Sigmoid colon (tissue), 4 donors: Measurements from ENCODE around the gene EIPR1.

ENCODE experiments used
- POLR2AphosphoS5 ChIP-seq, 4 donors: sonication (generic); formaldehyde crosslinking; IDR thresholded peaks; one replicate each; pipeline ENCODE4 v1.6.1; 2017; ENCODE audit warnings: antibody characterized with exemption in 4 of 4
- TF ChIP-seq, protein P1 (sequence below), 4 experiments: fragments of 450-650 bp in 3 of 4; fragments of 200-600 bp in 1 of 4; IDR thresholded peaks; one replicate each; pipeline ENCODE4 v1.5.1; 2016 to 2019; ENCODE audit warnings: antibody characterized with exemption in 4 of 4, mild to moderate bottlenecking in 3 of 4, moderate library complexity in 2 of 4

DNA sequence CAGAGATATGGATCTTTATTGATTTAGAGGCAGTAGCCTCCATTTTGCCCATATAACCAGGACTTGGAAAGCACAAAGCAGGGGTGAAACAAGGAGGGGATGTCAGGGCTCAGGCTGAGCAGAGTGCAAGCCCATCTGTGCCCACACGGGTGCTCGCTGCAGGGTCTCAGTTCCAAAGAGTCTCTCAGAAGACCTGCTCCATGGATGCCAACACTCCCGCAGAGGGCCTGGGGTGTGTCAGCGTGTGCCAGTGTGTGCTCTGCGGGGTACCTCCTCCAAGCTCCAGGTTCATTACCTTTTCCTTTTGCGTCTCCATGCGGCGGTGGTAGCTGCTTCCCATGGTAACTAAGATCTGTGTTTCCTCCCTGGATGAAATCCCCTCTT lies 107.5 kb downstream of the EIPR1 start:
- no peak for TF ChIP-seq POLR2AphosphoS5 (IDR thresholded peaks at IDR 0.05)
- TF ChIP-seq, protein P1, sequence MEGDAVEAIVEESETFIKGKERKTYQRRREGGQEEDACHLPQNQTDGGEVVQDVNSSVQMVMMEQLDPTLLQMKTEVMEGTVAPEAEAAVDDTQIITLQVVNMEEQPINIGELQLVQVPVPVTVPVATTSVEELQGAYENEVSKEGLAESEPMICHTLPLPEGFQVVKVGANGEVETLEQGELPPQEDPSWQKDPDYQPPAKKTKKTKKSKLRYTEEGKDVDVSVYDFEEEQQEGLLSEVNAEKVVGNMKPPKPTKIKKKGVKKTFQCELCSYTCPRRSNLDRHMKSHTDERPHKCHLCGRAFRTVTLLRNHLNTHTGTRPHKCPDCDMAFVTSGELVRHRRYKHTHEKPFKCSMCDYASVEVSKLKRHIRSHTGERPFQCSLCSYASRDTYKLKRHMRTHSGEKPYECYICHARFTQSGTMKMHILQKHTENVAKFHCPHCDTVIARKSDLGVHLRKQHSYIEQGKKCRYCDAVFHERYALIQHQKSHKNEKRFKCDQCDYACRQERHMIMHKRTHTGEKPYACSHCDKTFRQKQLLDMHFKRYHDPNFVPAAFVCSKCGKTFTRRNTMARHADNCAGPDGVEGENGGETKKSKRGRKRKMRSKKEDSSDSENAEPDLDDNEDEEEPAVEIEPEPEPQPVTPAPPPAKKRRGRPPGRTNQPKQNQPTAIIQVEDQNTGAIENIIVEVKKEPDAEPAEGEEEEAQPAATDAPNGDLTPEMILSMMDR (IDR thresholded peaks at IDR 0.05): no peak
